GOT3 (cell line): ENCODE measurements around the gene GCK.

Source experiments
- DNase-seq: peaks from one replicate; lab custom pipeline; 2025; ENCODE audit warnings: mixed read lengths; lab: John Stamatoyannopoulos, UW

GCK gene

DNA sequence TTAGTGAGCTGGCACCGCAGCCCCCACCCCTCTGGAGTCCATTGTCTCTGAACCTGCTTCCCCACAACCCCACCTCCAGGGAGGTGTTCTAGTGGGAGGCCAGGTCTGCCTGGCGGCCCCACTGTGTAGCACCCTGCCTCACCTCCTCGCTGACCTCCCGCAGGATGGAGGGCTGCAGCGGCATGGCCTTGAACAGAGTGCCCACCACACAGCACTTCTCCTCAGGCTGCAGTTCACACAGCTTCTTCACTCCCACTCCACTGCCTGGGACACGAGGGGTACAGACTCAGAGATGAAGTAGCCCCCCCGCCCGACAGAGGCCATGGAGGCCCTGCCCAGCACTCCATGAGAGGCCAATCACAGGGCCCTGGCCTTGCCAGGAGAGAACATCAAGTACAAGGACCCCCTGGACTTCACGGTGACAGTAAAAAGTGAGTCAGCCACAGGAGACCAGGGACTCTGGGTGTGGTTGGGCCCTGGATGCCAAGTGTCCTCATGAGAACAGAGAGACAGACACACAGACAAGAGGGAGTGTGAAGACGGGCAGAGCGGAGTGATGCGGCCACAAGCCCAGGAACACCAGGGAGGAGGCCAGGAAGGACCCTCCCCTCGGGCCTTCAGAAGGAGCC, 71.3 kb downstream of the GCK start:
- no peak for DNase-seq

DNA sequence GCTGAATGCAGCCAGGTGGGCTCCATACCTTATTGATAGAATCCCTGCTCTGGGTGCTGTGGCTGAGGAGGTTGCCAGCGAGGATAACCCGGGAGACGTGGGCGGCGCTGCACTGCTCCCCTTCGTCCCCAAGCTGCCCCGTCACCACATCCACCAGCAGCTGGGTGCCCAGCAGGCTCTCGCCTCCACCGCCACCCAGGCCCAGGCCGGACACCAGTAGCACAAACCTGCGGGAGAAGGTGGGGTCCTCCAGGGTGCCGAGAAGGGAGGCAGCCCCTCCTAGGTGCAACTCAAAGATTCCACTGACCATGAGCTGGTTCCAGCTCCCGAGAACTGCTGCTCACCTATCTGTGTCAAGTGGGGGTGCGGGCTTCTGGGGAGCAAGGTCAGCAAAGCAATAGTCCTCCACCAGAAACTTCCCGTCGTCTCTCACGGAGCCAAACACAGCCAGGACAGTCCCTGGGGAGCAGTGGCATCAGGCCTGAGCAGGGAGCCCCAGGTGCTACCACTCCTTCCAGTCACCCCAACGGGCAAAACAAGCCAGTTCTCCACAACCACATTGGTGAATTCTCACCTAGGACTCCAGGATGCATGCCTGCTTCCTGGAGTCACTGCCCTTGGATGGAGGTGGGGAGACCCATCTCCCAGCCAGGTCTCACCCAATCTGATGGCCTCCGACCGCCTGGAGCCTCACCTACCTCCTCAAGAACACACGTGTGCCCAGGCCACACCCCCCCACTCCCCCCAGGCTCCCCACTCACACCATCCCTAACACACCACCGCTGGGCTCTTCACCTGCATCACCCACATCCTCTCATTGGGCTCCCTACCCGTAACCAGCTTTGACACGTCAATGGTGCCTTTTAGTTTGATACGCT, 72.2 kb downstream of the GCK start:
- no peak for DNase-seq

GRCh38 chr7:44116087-44116788, 73.0 kb downstream of the GCK start:
- no peak for DNase-seq

GRCh38 chr7:44114586-44115310, 74.5 kb downstream of the GCK start:
- no peak for DNase-seq

DNA sequence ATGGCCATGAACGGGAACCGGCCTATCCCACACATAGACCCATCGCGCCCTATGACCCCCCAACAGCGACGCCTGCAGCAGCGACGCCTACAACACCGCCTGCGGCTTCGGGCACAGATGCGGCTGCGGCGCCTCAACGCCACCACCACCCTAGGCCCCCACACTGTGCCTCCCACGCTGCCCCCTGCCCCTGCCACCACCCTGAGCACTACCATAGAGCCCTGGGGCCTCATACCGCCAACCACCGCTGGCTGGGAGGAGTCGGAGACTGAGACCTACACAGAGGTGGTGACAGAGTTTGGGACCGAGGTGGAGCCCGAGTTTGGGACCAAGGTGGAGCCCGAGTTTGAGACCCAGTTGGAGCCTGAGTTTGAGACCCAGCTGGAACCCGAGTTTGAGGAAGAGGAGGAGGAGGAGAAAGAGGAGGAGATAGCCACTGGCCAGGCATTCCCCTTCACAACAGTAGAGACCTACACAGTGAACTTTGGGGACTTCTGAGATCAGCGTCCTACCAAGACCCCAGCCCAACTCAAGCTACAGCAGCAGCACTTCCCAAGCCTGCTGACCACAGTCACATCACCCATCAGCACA, 75.4 kb downstream of the GCK start:
- DNase-seq: no peak

- no peak for DNase-seq
These were observed 76.1 kb downstream of the GCK start for GRCh38 chr7:44112997-44113763.

DNA sequence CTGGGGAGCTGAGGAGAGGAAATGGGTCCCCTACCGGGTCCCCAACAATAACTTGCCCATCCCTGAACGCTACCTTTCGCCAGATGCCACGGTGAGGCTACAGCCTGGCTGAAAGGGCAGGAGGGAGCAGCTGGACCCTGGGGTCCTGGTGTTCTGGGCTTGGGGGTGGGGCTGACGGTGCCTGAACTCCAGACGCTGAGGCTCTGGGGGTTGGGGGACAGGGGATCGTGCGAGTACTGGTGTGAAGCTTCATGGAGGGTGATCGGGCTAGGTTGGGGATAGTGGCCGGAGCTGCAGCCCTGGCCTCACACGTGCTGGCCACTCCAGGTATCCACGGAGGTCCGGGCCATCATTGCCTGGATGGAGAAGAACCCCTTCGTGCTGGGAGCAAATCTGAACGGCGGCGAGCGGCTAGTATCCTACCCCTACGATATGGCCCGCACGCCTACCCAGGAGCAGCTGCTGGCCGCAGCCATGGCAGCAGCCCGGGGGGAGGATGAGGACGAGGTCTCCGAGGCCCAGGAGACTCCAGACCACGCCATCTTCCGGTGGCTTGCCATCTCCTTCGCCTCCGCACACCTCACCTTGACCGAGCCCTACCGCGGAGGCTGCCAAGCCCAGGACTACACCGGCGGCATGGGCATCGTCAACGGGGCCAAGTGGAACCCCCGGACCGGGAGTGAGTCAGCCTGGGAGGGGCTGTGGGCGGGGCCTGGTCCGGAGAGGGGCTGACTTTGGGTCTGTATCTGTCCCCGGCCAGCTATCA, 76.8 kb downstream of the GCK start:
- DNase-seq: no peak

DNA sequence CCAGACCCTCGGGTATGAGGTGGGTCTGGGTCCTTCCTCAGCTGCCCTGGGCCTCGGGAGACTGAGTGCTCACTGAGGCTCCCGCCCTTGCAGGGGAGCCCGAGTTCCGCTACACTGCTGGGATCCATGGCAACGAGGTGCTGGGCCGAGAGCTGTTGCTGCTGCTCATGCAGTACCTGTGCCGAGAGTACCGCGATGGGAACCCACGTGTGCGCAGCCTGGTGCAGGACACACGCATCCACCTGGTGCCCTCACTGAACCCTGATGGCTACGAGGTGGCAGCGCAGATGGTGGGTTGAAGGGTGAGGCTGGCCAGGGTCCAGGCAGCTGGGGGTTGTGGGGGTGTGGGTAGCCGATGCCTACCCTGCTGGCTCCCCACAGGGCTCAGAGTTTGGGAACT, 77.5 kb downstream of the GCK start:
- no peak for DNase-seq

GRCh38 chr7:44110719-44111635, 78.3 kb downstream of the GCK start:
- no peak for DNase-seq

DNA sequence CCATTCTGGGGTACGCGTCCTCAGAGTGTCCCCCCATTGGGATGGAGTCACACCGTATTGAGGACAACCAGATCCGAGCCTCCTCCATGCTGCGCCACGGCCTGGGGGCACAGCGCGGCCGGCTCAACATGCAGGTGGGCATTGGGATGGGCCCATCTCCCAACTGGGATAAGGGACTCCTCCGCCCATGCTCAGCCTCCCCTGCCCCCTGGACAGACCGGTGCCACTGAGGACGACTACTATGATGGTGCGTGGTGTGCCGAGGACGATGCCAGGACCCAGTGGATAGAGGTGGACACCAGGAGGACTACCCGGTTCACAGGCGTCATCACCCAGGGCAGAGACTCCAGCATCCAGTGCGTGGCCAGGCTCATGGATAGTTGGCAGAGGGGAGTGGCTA, 79.2 kb downstream of the GCK start:
- DNase-seq: no peak

GRCh38 chr7:44108768-44109750, 80.2 kb downstream of the GCK start:
- no peak for DNase-seq

DNA sequence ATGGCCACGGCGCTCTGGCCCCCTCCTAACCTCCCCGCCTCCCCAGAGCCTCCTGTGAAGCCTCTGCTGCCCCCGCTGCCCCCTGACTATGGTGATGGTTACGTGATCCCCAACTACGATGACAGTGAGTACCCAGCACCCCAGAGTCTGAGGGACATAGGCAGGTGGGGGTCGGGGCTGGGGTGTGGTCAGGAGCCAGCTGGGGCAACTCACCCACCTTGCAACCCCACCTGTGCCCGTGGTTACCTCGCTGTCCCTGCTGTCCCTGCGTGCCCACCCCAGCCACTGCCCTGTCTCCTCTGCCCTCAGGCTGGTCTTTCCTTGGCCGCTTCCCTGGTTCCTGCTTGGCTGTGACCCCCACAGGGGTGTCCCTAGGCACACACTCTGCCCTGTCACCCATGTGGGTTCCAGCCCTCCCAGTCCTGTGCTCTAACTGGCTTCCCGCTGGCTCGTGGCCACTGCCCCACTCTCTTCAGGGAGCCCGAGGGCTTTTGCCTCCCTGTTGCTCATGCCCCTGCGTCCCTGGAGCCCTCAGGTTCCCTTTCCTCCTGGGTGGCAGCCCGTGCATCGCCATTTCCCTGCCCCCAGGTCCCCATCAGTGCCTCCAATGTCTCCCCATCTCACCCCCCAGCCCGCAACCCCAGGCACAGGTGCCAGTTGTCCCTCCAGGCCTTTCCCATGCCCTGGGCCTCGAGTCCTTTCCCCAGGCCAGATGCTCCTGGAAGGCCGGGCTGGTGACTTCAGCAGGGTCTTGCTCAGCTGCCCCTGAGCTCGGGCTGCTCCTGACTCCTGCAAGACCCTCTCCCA, 81.1 kb downstream of the GCK start:
- DNase-seq: no peak

DNA sequence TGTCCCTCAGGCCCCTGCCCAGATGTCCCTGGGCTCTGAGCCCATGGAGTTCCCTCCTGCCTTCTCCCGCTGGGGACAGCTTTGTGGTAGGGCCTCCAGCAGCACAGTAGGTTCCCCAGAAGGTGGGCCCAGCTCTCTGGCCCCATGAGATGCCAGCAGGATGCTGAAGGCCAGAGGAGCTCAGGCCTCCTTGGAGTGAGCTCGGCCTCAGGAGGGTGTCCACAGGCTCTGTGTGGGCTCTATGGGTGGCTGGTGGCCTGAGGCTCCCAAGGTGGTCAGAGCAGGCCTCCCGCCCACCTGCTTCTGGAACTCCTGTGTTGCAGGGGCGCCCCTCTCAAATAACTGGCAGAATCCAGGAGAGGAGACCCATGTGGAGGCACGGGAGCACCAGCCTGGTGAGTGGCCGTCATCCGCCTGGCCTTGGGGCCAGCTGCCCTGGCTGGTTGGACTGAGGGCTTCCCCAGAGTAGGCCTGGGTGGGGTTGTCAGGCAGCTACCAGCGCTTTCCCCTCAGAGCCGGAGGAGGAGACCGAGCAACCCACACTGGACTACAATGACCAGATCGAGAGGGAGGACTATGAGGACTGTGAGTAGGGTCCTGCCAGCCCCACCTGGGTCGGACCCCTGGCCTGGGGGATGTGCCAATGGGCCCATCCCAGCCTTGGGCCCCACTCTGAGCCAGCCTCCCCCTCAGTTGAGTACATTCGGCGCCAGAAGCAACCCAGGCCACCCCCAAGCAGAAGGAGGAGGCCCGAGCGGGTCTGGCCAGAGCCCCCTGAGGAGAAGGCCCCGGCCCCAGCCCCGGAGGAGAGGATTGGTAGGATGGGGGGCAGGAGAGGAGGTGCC, 81.9 kb downstream of the GCK start:
- DNase-seq: no peak

GRCh38 chr7:44106311-44107065, 82.8 kb downstream of the GCK start:
- DNase-seq: no peak

- DNase-seq: no peak
These were observed 83.4 kb downstream of the GCK start for GRCh38 chr7:44105832-44106231.
